K562 (cell line): Measurements from ENCODE around the gene GOT1. TPM values are rescaled to one million over a fixed set of nuclear protein-coding genes. Genes with fewer than 3 reads are reported as not detected.

Experiments
- ATAC-seq: fragments of 200-7000 bp; cut with Tn5 transposase; 3 replicates; pipeline ENCODE4 v1.9.1; 2020; ENCODE audit warnings: moderate library complexity
- BruUV-seq: library from RNA; stranded (reverse); fragments of 400-500 nt; replicated peaks from 2 replicates; lab custom pipeline; 2021; lab: Mats Ljungman, UMichigan
- CTCF ChIA-PET: fragments of 300-600 bp; formaldehyde crosslinking; extraction: SDS; loops from one replicate; lab custom pipeline; 2021; ENCODE audit warnings: low intra/inter-chr PET ratio; lab: Yijun Ruan, JAX
- POLR2A ChIA-PET: fragments of 300-600, 350-650 bp; sonication (Branson Sonifier 250); formaldehyde crosslinking; extraction: SDS; loops from one replicate; lab custom pipeline; 2021; ENCODE audit warnings: antibody characterized with exemption, inconsistent platforms; lab: Yijun Ruan, JAX
- DNase-seq, 4 experiments: peaks; one replicate each; pipeline versions ENCODE4 v3.0.0 to v3.0.0-alpha.2; 2011 to 2018; ENCODE audit warnings: low spot score in 3 of 4, mixed read lengths in 3 of 4; ENCODE audit errors: extremely low read depth in 1 of 4
- FAIRE-seq: peaks from 2 replicates; lab custom pipeline; 2011; peaks lifted over from hg19 to GRCh38; lab: Jason Lieb, UNC
- H2AFZ ChIP-seq: 2 replicates; pipeline ENCODE4 v1.6.0; 2011; ENCODE audit warnings: low read depth, low read length, control low read depth, inconsistent platforms
- H3K27ac ChIP-seq: fragments of 200-600 bp; 3 replicates; pipeline ENCODE4 v1.8.0; 2011; ENCODE audit warnings: low read depth, mild to moderate bottlenecking, control low read depth, inconsistent platforms, low read length, moderate library complexity, mixed read lengths; ENCODE audit errors: extremely low read depth
- H3K27me3 ChIP-seq, 2 experiments: fragments of 300-600 bp in 1 of 2; 2 replicates in 1 of 2; 3 replicates in 1 of 2; pipeline versions ENCODE4 v1.6.0 to v1.8.0; 2011; ENCODE audit warnings: inconsistent platforms in 2 of 2, low read length in 2 of 2, mild to moderate bottlenecking in 1 of 2, mixed read lengths in 1 of 2, moderate library complexity in 1 of 2; ENCODE audit not compliant: control insufficient read depth in 2 of 2, insufficient read depth in 2 of 2
- H3K36me3 ChIP-seq: fragments of 300-600 bp; 3 replicates; pipeline ENCODE4 v1.8.0; 2011; ENCODE audit warnings: mild to moderate bottlenecking, low read length, inconsistent platforms; ENCODE audit not compliant: control insufficient read depth, insufficient read depth
- H3K4me1 ChIP-seq, 2 experiments: fragments of 200-600 bp in 1 of 2; replicated peaks in 1 of 2; 2 replicates in 1 of 2; 3 replicates in 1 of 2; pipeline versions ENCODE4 v1.5.1 to v1.8.0; 2011; ENCODE audit warnings: inconsistent platforms in 2 of 2, low read length in 2 of 2, mild to moderate bottlenecking in 1 of 2, mixed read lengths in 1 of 2, moderate library complexity in 1 of 2; ENCODE audit not compliant: control insufficient read depth in 2 of 2, insufficient read depth in 2 of 2
- H3K4me2 ChIP-seq: 2 replicates; pipeline ENCODE4 v1.6.1; 2011; ENCODE audit warnings: low read length, control low read depth, inconsistent platforms, mixed read lengths; ENCODE audit not compliant: insufficient read depth
- H3K4me3 ChIP-seq: fragments of 200-600 bp; sonication (generic), shearing (Covaris generic); 2 replicates; pipeline ENCODE4 v1.5.1; 2016; ENCODE audit warnings: control low read depth, inconsistent platforms
- H3K79me2 ChIP-seq: fragments of 200-600 bp; 3 replicates; pipeline ENCODE4 v1.8.0; 2011; ENCODE audit warnings: low read length, inconsistent platforms; ENCODE audit not compliant: control insufficient read depth, insufficient read depth
- H3K9ac ChIP-seq, 2 experiments: 2 replicates each; pipeline versions ENCODE4 v1.6.0 to v1.6.1; 2011; ENCODE audit warnings: low read depth in 2 of 2, low read length in 2 of 2, control low read depth in 1 of 2, inconsistent platforms in 1 of 2, mild to moderate bottlenecking in 1 of 2, mixed read lengths in 1 of 2; ENCODE audit not compliant: insufficient read depth in 1 of 2
- H3K9me1 ChIP-seq: one replicate; pipeline ENCODE4 v1.6.0; 2011; ENCODE audit warnings: inconsistent platforms, mild to moderate bottlenecking, low read length, moderate library complexity; ENCODE audit not compliant: control insufficient read depth, insufficient read depth
- H3K9me3 ChIP-seq: replicated peaks from 2 replicates; pipeline ENCODE4 v1.5.1; 2011; ENCODE audit warnings: low read depth, low read length, inconsistent platforms; ENCODE audit not compliant: control insufficient read depth, insufficient read depth
- H4K20me1 ChIP-seq: replicated peaks from 2 replicates; pipeline ENCODE4 v1.6.1; 2011; ENCODE audit warnings: low read length, inconsistent platforms, mixed read lengths; ENCODE audit not compliant: control insufficient read depth, insufficient read depth
- C11orf30 ChIP-seq: fragments of 450-650 bp; IDR thresholded peaks from 2 replicates; pipeline ENCODE4 v1.6.1; 2016; ENCODE audit warnings: low read depth, mild to moderate bottlenecking
- HNRNPK ChIP-seq: fragments of 200-400 bp; formaldehyde crosslinking; IDR thresholded peaks from one replicate; pipeline ENCODE4 v1.6.1; 2018; ENCODE audit warnings: mild to moderate bottlenecking, low read depth, low read length; ENCODE audit not compliant: poor library complexity, severe bottlenecking
- HNRNPUL1 ChIP-seq: fragments of 200-400 bp; formaldehyde crosslinking; IDR thresholded peaks from 2 replicates; pipeline ENCODE4 v1.6.1; 2017; ENCODE audit warnings: low read length
- PML ChIP-seq: IDR thresholded peaks from 2 replicates; pipeline ENCODE4 v1.6.1; 2012; ENCODE audit warnings: low read length, inconsistent platforms
- RFX1 ChIP-seq: fragments of 450-650 bp; IDR thresholded peaks from 2 replicates; pipeline ENCODE4 v1.6.1; 2016; ENCODE audit warnings: mild to moderate bottlenecking, moderate library complexity
- SETDB1 ChIP-seq: IDR thresholded peaks from one replicate; pipeline ENCODE4 v1.6.1; 2012; ENCODE audit warnings: low read length, control low read depth, inconsistent platforms
- ZNF140 ChIP-seq: fragments of 250-450 bp; sonication (Bioruptor Pico); IDR thresholded peaks from 2 replicates; pipeline ENCODE4 v1.8.0; 2021; ENCODE audit warnings: moderate library complexity, mild to moderate bottlenecking, inconsistent platforms
- ZNF316 ChIP-seq: fragments of 450-650 bp; IDR thresholded peaks from 2 replicates; pipeline ENCODE4 v1.6.1; 2016
- WGBS: fragments of 100-300 bp; shearing (Covaris generic); methylation state at CpG from one replicate; pipeline ENCODE4 v1.1.6; 2016; ENCODE audit warnings: low coverage, mixed read lengths; ENCODE audit not compliant: insufficient coverage; ENCODE audit errors: missing lambda C conversion rate; 5-methylcytosine and 5-hydroxymethylcytosine counted together
- in situ Hi-C: fragments of 300-500 bp; cut with MboI; formaldehyde crosslinking; loops from 4 replicates; pipeline ENCODE4 v1.15.0; 2018; ENCODE audit warnings: inconsistent platforms, mixed read lengths
- intact Hi-C: fragments of 100-400 bp; cut with micrococcal nuclease; formaldehyde crosslinking; loops from 2 replicates; pipeline ENCODE4 v1.14.2; 2022
- polyA plus RNA-seq, 8 experiments: library from polyadenylated mRNA; depleted of rRNA in 4 of 8; stranded (reverse) in 5 of 8; unstranded in 3 of 8; fragments of >200 nt; fragmentation: Nextera tagmentation in 2 of 8; fragmentation: Illumina TruSeq in 1 of 8; extraction: Ambion mirVana in 2 of 8; extraction: Trizol in 1 of 8; gene quantifications; 2 replicates each; pipeline versions ENCODE4 v1.2.1 to v1.2.3, GENCODE V29; 2011 to 2014; ENCODE audit warnings: inconsistent platforms in 1 of 8, missing spikeins in 1 of 8
- total RNA-seq, 7 experiments: library from RNA; depleted of rRNA in 6 of 7; stranded (reverse); fragments of >200 nt in 6 of 7; fragmentation: Illumina TruSeq in 2 of 7; extraction: Trizol in 2 of 7; gene quantifications; 2 replicates each; pipeline versions ENCODE4 v1.2.1 to v1.2.3, GENCODE V29; 2011 to 2021; ENCODE audit warnings: low replicate concordance in 1 of 7

The GOT1 gene
- total and polyA plus RNA-seq, 9 of the 15 experiments (the other 6 are each of a cell fraction or from before 2014, with no cell fraction given) = 55.7 to 166 (median 75.4) TPM

GRCh38 chr10:99438890-99439289 is 8.5 kb upstream of the GOT1 start:
- Histone ChIP-seq H3K4me3 (no peak overlapping the region), H3K4me2 (no peak overlapping the region), H3K9ac (no peak overlapping the region), H3K27me3 (no peaks in the 10 kb centered on the region), H4K20me1 (peaks cover 5% of the 10 kb centered on the region; the same call in 1 of the 2 replicates), H3K79me2 (peaks cover 4% of the 10 kb centered on the region; the same call in 2 of the 3 replicates), H3K4me1 (peaks cover 0 to 11% of the 10 kb centered on the region in 2 experiments; a peak in 2 of 5 replicates), H2AFZ (no peak overlapping the region), H3K36me3 (0 out of 3 replicates have a peak, but pooled peaks cover 3% of the 10 kb centered on the region), H3K27ac (no peak overlapping the region), H3K9me1 (peaks cover 2% of the 10 kb centered on the region), H3K9me3 (no peaks in the 10 kb centered on the region)
- in situ Hi-C loops (loop anchor here (25.0 kb wide), 1 partner anchor 273 kb away; no protein-coding TSS in a partner anchor), intact Hi-C loops (loop anchor here (10.0 kb wide), 1 partner anchor 276 kb away; no protein-coding TSS in a partner anchor)
- POLR2A ChIA-PET = interaction anchor here (0.6 kb wide), 1 partner anchor 11 kb away, joined by 4 read pairs; no protein-coding TSS in a partner anchor
- no peak for ATAC-seq
- no TSS peak for BruUV-seq
- TF ChIP-seq ZNF316 = peak; percentile 34
- TF ChIP-seq HNRNPUL1 = no peak
- no peak for TF ChIP-seq HNRNPK
- TF ChIP-seq SETDB1 = no peak
- TF ChIP-seq PML = no peak
- TF ChIP-seq RFX1 = no peak
- TF ChIP-seq ZNF140 (CRISPR knock-in tag) = no peak
- 0 out of 2 replicates have a peak, but pooled peaks have one; percentile 5 for TF ChIP-seq C11orf30
- CTCF ChIA-PET = no interaction called here
- no peak for FAIRE-seq
- WGBS = 89% methylated on average over 2 of the region's 2 CpGs
- no peak for DNase-seq
